GM18868 (cell line): ENCODE measurements around the gene KRT23.

Source experiments
- ATAC-seq: cut with Tn5 transposase; IDR thresholded peaks from one replicate; pipeline ENCODE4 v1.9.1; 2021; ENCODE audit warnings: mild to moderate bottlenecking, moderate library complexity; ENCODE audit not compliant: unreplicated experiment

Gene KRT23, protein sequence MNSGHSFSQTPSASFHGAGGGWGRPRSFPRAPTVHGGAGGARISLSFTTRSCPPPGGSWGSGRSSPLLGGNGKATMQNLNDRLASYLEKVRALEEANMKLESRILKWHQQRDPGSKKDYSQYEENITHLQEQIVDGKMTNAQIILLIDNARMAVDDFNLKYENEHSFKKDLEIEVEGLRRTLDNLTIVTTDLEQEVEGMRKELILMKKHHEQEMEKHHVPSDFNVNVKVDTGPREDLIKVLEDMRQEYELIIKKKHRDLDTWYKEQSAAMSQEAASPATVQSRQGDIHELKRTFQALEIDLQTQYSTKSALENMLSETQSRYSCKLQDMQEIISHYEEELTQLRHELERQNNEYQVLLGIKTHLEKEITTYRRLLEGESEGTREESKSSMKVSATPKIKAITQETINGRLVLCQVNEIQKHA

GRCh38 chr17:40937384-40937819 lies at the start of gene KRT23:
KRT23 (minus strand) TSS chr17:40937646; CDS start chr17:40936603, 1,043 bp downstream.
- ATAC-seq = no peak

DNA sequence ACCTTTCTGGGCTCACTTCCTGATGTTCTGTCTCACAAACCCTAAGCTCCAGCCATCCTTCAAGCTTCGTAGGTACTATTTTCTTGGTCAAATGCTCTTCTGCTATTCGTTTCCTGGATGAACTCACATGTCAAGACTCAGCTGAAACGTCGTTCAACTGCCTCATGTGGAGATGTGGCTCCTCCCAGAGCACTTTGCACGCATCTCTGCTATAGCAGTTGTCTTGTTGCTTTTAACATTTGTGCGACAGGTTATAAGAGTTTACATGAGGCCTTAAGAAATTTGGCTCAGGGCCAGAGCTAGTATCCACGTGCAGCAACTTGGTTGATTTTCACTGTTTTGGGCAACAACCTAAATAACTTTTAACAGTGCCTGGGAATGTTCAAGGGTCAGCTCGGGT lies 49.5 kb upstream of the KRT23 start:
- no peak for ATAC-seq

DNA sequence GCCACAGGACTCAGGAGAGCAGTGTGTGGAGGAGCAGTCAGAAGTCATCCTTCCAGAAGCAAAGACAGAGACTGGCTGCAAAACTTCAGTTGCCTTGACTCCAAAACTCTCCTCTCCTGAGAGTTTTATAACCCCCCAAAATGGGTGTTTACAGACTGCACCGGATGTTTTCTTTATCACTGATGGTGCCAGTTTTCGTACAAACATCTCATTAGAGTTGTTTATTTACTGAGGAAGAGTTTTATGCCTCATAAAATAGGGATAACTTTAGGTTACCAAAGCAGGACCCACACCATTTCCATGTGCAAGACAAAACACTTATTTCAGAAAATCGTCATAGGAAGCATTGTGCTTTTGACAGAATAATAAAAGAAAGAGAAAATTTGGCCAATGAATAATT lies 46.8 kb upstream of the KRT23 start, which contains the start of gene KRT40:
KRT40 (minus strand) TSS at position 101 of the 400 bp plus-strand sequence; CDS start at position 48, 53 bp downstream.
- no peak for ATAC-seq

GRCh38 chr17:40981115-40981514 lies 43.7 kb upstream of the KRT23 start:
- ATAC-seq = no peak

DNA sequence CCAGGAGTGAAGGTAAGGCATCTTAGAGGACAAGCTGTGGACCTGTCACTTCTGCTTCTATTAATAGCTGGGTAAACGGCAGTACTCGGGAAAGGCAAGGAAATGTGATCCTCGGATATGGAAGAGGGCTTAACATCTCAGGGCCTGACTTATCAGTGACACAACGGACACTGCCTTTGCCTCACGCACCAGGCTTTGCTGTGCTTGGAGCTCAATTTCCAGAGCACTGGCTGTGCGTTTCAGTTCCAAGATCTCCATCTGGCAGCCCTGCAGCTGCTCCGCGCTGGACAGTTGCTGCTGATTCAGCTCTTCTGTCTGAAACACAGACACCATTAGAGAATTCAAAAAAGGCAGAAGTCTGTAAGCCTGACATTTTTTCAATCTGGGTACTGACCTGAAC lies 43.1 kb upstream of the KRT23 start:
- no peak for ATAC-seq

GRCh38 chr17:40980117-40980516 lies 42.7 kb upstream of the KRT23 start:
- no peak for ATAC-seq

DNA sequence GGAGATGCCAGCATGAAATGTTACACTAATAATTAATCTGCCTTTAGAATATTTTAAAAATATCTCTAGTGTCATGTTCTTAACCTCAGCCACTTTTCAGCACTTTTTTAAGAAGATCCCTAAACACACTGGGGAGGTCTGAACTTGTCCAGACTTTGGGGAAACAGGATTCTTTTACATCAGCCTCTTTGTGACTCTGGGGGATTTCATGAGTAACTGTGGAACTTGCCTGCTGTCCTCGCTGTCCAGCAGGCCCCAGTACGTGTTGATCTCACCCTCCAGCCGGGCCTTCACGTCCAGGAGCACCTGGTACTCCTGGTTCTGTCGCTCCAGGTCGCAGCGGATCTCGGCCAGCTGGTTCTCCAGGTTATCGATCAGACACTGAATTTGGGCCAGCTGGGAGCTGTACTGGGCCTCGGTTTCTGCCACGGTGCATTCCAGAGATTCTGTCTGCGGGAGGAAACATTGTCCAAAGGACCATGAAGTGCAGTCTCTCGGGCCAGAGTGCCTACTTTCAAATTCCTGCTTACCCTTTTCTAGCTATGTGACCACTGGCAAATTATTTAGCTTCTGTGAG lies 41.2 kb upstream of the KRT23 start:
- ATAC-seq = no peak

DNA sequence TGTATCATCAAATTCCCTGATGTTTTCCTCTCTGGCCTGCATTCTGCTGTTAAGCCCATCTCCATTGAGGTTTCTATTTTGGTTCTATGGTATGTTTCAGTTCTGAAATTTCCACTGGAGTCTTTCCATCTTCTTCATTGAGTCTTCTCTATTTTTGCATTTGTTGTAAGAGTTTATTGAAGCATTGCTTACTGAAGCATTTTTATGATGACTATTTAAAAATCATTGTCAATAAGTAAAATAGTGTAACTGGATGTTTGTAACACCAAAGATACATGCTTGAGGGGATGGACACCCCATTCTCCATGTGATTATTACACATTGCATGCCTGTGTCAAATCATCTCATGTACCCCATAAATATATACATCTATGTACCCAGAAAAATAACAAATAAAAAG lies 38.1 kb upstream of the KRT23 start:
- no peak for ATAC-seq

DNA sequence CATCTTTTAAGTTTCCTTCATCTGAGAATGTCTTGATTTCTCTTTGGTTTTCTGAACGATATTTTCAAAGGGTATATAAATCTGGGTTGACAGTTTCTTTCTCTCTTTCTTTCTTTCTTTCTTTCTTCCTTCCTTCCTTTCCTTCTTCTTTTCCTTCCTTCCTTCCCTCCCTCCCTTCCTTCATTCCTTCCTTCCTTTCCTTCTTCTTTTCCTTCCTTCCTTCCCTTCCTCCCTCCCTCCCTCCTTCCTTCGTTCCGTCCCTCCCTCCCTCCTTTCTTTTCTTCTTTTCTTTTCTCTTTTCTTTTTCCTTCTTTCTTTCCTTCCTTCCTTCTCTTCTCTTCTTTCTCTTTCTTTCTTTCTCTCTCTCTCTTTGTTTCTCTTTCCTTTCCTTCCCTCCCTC lies 36.9 kb upstream of the KRT23 start:
- no peak for ATAC-seq

GRCh38 chr17:40967582-40967981 lies 30.1 kb upstream of the KRT23 start:
- ATAC-seq = no peak

- no peak for ATAC-seq
Measured at GRCh38 chr17:40966848-40967247, 29.4 kb upstream of the KRT23 start, which contains the start of gene KRT39. KRT39 (minus strand) TSS chr17:40966948; CDS start chr17:40966856, 92 bp downstream.

GRCh38 chr17:40963838-40964237 lies 26.4 kb upstream of the KRT23 start:
- no peak for ATAC-seq

- no peak for ATAC-seq
Measured at GRCh38 chr17:40962059-40962561, 24.7 kb upstream of the KRT23 start.

GRCh38 chr17:40961591-40961990 lies 24.1 kb upstream of the KRT23 start:
- ATAC-seq = no peak

- ATAC-seq = no peak
Measured at GRCh38 chr17:40960144-40960543, 22.7 kb upstream of the KRT23 start.

- no peak for ATAC-seq
Measured at GRCh38 chr17:40958086-40958953, 20.9 kb upstream of the KRT23 start.

GRCh38 chr17:40956401-40957254 lies 19.2 kb upstream of the KRT23 start:
- no peak for ATAC-seq

DNA sequence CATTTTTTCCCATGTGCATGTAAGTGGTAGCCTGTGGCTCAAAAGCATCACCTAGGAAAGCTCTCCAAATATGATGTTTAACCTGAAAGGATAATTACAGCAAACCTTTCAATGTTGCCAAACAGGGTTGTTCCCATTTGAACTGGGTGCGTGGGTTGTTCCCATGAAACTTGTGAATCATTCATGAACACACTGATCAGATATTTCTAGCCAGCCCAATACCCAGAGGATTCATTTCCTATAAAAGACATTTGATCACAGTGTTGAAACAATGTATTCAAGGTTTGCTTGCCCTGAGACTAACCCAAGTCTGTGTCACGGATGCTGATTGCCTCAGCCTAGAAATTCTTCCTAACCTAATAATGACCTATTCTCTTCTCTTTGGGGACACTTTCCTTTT lies 16.4 kb upstream of the KRT23 start:
- ATAC-seq = no peak

DNA sequence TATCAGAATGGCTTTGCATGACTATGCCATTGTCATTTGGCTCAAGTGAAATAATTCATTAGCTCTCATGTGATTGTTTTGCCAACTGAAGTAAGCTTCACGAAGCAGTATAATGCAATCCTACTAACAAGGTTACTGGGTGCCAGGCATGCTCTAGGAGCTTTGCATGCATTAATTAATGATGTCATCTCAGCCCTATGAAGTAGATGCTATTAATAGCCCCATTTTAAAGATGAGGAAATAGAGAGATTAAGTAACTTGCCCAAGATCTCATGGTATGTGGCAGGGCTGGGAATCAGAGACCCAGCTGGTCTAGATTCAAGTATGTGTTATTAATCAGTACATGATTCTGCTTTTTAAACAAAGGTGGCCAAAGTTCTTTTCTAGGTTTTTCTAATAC lies 15.2 kb upstream of the KRT23 start:
- ATAC-seq = no peak

DNA sequence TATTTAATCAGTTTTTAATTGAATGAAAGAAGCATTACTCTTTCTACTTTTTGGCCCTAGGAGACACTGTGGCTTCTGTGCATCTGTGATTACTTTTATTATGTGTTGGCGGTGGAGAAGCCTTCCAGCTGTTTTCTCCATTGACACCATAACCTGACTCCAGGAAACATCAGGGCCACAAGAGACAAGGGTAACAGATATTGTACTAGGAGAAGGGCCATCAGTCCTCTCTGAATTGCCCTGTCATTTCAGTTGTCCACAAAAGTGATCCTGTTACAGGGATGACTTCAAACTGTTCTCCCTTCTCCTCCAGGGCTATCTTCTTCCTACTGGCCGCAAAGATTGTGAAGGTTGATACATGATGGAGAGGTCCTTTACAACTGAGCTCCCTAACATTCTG lies 14.7 kb upstream of the KRT23 start:
- ATAC-seq = no peak
